GM18951 (cell line): ENCODE results near the gene TRAF5.
"Not testable (repeated sequence)": the region's sequence is repeated elsewhere in the genome, so short reads cannot be mapped to it uniquely, and the experiment has no call there.

Source experiments
- POLR2A ChIP-seq: IDR thresholded peaks from 4 replicates; pipeline ENCODE4 v1.6.1; 2011; ENCODE audit warnings: mild to moderate bottlenecking; ENCODE audit not compliant: insufficient read length, insufficient read depth; ENCODE audit errors: extremely low read depth
- in situ Hi-C: fragments of 300-500 bp; cut with MboI; formaldehyde crosslinking; loops from one replicate; pipeline ENCODE4 v1.12.0; 2022; ENCODE audit warnings: low sequenced_read_pairs, mixed read lengths, inconsistent platforms; ENCODE audit not compliant: unreplicated experiment

The TRAF5 gene

GRCh38 chr1:211345719-211346118, 19.1 kb downstream of the TRAF5 start:
- TF ChIP-seq POLR2A: no peak
- in situ Hi-C loops: loop anchor here (25.0 kb wide), 1 partner anchor 317 kb away; no protein-coding TSS in a partner anchor

- TF ChIP-seq POLR2A: no peak
- in situ Hi-C loops: loop anchor here (25.0 kb wide), 1 partner anchor 315 kb away; no protein-coding TSS in a partner anchor
Observed at GRCh38 chr1:211347077-211347844, 20.6 kb downstream of the TRAF5 start.

GRCh38 chr1:211348547-211348946, 21.9 kb downstream of the TRAF5 start:
- TF ChIP-seq POLR2A: no peak

DNA sequence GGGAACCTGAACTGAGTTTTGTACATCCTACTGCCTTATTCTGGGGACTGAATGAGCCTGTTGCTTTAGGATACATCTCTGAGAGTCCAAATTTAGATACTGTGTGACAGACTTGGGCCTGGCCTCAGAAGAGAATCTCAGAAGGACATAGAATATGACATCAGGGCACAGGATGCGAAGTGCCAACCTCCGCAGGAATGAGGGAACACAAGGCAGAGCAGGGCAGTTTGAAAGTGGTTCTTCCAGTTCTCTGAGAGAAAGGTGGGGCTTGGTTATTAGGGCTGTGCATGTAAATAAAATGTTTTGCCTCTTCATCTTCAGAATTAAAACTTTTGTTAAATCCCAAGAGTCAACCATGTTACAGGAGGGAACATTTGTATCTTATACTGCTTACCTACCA, 23.1 kb downstream of the TRAF5 start:
- in situ Hi-C loops: loop anchor here (25.0 kb wide), 1 partner anchor 313 kb away; no protein-coding TSS in a partner anchor
- no peak for TF ChIP-seq POLR2A

More at GRCh38 chr1:211348547-211348946, 21.9 kb downstream of the TRAF5 start:
- in situ Hi-C loops: loop anchor here (25.0 kb wide), 1 partner anchor 314 kb away; no protein-coding TSS in a partner anchor

DNA sequence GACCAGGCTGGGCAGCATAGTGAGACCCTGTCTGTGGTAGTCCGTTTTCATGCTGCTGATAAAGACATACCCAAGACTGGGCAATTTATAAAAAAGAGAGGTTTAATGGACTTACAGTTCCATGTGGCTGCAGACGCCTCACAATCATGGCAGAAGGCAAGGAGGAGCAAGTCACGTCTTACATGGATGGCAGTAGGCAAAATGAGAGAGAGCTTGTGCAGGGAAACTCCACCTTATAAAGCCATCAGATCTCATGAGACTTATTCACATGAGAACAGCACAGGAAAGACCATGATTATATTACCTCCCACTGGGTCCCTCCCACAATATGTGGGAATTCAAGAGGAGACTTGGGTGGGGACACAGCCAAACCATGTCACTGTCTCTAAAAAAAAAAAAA, 25.4 kb downstream of the TRAF5 start:
- in situ Hi-C loops: not testable (repeated sequence)

DNA sequence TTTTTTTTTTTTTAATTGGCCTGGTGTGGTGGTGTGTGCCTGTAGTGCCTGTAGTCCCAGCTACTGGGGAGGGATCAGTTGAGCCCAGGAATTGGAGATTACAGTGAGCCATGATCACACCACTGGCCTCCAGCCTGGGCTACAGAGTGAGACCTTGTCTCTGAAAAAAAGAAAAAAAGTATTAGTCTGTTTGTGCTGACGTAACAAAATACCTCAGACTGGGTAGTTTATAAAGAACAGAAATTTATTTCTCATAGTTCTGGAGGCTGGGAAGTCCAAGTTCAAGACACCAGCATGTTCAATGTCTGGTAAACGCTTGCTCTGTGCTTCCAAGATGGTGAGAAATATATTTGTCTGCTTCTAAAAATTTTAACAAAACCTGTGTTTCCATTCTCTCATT, 25.8 kb downstream of the TRAF5 start:
- no peak for TF ChIP-seq POLR2A
- in situ Hi-C loops: no loop called here

GRCh38 chr1:211352985-211353515, 26.4 kb downstream of the TRAF5 start:
- TF ChIP-seq POLR2A: no peak
- in situ Hi-C loops: no loop called here

DNA sequence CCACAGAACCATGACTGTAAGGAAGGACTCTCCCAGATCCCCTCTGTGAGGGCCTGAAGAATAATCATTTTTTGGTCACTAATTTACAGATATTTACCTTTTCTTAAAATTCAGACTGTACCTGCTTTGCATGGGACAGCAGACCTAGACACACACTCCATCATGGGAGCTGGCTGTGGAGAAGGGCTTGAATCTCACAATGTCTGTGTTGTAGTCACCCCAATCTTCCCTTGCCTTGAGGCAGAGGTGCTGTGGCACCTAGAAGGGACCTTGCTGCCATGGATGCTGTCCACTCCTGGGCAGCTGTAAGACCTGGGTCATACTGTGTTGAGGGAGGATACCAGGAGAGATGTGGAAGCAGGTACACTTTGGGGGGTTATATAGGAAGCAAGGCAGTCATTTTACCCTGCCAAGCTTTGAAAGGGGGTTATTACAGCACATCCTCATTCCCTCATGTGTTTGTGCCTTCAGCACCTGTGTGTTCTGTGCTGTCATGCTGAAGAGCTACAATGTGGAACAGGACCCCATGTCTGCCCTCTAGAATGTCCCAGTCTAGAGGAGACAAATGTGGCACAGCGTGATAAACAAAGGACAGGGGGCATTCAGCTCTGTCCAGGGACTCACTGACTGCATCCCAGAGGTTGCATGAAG, 27.1 kb downstream of the TRAF5 start:
- in situ Hi-C loops: no loop called here
- no peak for TF ChIP-seq POLR2A

DNA sequence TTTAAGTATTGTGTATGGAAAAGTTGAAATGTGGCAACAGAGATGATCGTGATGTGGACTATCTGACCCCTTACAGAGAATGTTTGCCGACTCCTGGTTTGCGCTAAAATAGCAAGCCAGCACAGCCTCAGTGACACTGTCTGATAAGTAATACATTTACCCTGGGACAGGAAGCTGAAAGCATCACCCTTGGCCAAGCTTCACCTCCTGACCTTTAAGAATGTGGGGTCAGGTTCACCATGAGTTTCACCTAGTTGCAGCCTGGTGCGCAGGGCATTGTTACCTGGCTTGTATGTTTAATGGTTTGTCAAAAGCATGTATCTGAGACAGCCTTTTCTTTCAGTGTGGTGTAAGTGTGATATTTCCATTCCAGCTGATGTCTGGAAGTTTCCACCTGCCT, 29.2 kb downstream of the TRAF5 start:
- TF ChIP-seq POLR2A: no peak
- in situ Hi-C loops: no loop called here

DNA sequence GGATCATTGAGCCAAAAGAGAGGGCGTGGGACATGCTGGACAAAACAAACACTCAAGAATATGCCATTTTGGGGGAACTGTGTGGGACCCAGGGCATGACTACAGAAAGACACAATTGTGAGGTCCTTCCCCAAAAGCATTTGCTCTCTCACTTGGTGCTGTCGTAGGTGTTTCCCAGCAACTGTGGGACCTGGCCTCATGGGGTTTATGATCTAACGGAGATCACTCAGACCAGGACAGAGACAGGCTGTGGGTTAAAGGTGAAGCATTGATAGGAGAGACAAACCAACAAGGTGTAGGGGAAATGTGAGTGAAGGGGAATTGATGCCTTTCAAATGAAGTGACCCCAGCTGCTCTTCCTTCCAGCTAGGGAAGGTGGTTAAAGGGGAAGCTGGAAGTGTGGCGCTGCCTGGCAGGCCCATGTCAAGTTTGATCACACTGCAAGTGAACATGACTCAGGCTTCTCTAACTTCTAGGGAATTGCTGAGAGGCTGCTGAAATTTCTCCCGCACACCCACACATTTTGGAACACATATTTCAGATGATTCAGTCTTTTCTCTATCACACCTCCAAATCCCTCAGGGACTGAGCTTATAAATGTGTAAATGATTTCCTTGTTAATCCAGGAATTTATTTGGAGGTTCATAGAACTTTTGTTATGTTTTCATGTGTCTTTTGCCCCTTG, 30.2 kb downstream of the TRAF5 start:
- in situ Hi-C loops: no loop called here

GRCh38 chr1:211358685-211359084, 32.1 kb downstream of the TRAF5 start:
- no peak for TF ChIP-seq POLR2A
- in situ Hi-C loops: no loop called here

More for the DNA sequence above, 30.2 kb downstream of the TRAF5 start:
- no peak for TF ChIP-seq POLR2A

GRCh38 chr1:211359876-211360275, 33.2 kb downstream of the TRAF5 start:
- TF ChIP-seq POLR2A: no peak
- in situ Hi-C loops: no loop called here

GRCh38 chr1:211361202-211361601, 34.6 kb downstream of the TRAF5 start:
- in situ Hi-C loops: no loop called here
- TF ChIP-seq POLR2A: no peak
